Panc1 (cell line): ENCODE data around the gene KCNMA1. TPM values are rescaled to one million over a fixed set of nuclear protein-coding genes. Genes with fewer than 3 reads are reported as not detected.

ENCODE experiments used
- ATAC-seq: fragments of 200-7000 bp; cut with Tn5 transposase; 2 replicates; pipeline ENCODE4 v1.9.1; 2020; ENCODE audit warnings: mild to moderate bottlenecking, moderate library complexity
- BruUV-seq: library from RNA; stranded (reverse); fragments of 400-500 nt; replicated peaks from 2 replicates; lab custom pipeline; 2021; lab: Mats Ljungman, UMichigan
- CTCF ChIA-PET: fragments of 300-600 bp; sonication (Branson Sonifier 250); formaldehyde crosslinking; loops from one replicate; lab custom pipeline; 2022; ENCODE audit warnings: antibody characterized with exemption; lab: Charles Lee
- POLR2A ChIA-PET: fragments of 300-600 bp; sonication (Branson Sonifier 250); formaldehyde crosslinking; loops from one replicate; lab custom pipeline; 2022; ENCODE audit warnings: antibody characterized with exemption; lab: Charles Lee
- DNase-seq: peaks from one replicate; pipeline ENCODE4 v3.0.0-alpha.2; 2010; ENCODE audit warnings: low read depth, low spot score
- H3K27ac ChIP-seq: 2 replicates; pipeline ENCODE4 v1.5.1; 2011; ENCODE audit warnings: mild to moderate bottlenecking, low read length, inconsistent platforms
- H3K27me3 ChIP-seq: fragments of 200-500 bp; sonication (Bioruptor generic); 2 replicates; pipeline ENCODE4 v1.6.0; 2014; ENCODE audit warnings: low read length, inconsistent platforms; ENCODE audit not compliant: control insufficient read depth, insufficient read depth
- H3K36me3 ChIP-seq: fragments of 200-500 bp; sonication (Bioruptor generic); 2 replicates; pipeline ENCODE4 v1.5.1; 2014; ENCODE audit warnings: inconsistent platforms, mild to moderate bottlenecking, low read length, moderate library complexity; ENCODE audit not compliant: control insufficient read depth, insufficient read depth
- H3K4me1 ChIP-seq: 2 replicates; pipeline ENCODE4 v1.5.1; 2011; ENCODE audit warnings: inconsistent platforms, mild to moderate bottlenecking, low read length, moderate library complexity; ENCODE audit not compliant: control insufficient read depth, insufficient read depth
- H3K4me3 ChIP-seq, 2 experiments: 2 replicates each; pipeline ENCODE4 v1.5.1; 2011 to 2012; ENCODE audit warnings: low read depth in 2 of 2, low read length in 2 of 2, mild to moderate bottlenecking in 2 of 2, inconsistent platforms in 1 of 2, moderate library complexity in 1 of 2
- H3K9me3 ChIP-seq: fragments of 200-500 bp; sonication (Bioruptor generic); 2 replicates; pipeline ENCODE4 v1.5.1; 2014; ENCODE audit warnings: low read depth, mild to moderate bottlenecking, inconsistent platforms, low read length, moderate library complexity; ENCODE audit not compliant: control insufficient read depth, insufficient read depth
- CTCF ChIP-seq: fragments of 450-650 bp; IDR thresholded peaks from 2 replicates; pipeline ENCODE4 v1.5.1; 2017; ENCODE audit warnings: mild to moderate bottlenecking
- POLR2AphosphoS5 ChIP-seq: IDR thresholded peaks from 2 replicates; pipeline ENCODE4 v1.6.1; 2012; ENCODE audit warnings: mild to moderate bottlenecking, low read depth, low read length, moderate library complexity
- REST ChIP-seq, 2 experiments: IDR thresholded peaks; 2 replicates each; pipeline ENCODE4 v1.6.1; 2011 to 2012; ENCODE audit warnings: low read depth in 2 of 2, control low read depth in 1 of 2, low read length in 1 of 2, mild to moderate bottlenecking in 1 of 2, moderate library complexity in 1 of 2; ENCODE audit not compliant: insufficient read depth in 1 of 2
- SIN3A ChIP-seq: IDR thresholded peaks from 2 replicates; pipeline ENCODE4 v1.6.1; 2012; ENCODE audit warnings: low read depth, mild to moderate bottlenecking, low read length, moderate library complexity, borderline replicate concordance; ENCODE audit not compliant: insufficient read depth
- TCF7L2 ChIP-seq: IDR thresholded peaks from 2 replicates; pipeline ENCODE4 v1.6.1; 2011; ENCODE audit warnings: mild to moderate bottlenecking, low read depth, low read length, inconsistent platforms
- in situ Hi-C: cut with HindIII; loops from 2 replicates; pipeline ENCODE4 v1.10.0; 2016; ENCODE audit warnings: low sequenced_read_pairs, low pct_unique_long_range_greater_than_20kb
- intact Hi-C: fragments of 100-400 bp; cut with micrococcal nuclease; formaldehyde crosslinking; loops from one replicate; pipeline ENCODE4 v1.10.0; 2022; ENCODE audit not compliant: unreplicated experiment
- total RNA-seq: library from RNA; stranded (reverse); gene quantifications from one replicate; pipeline ENCODE4 v1.2.1, GENCODE V29; 2021; ENCODE audit not compliant: unreplicated experiment

Gene KCNMA1
- total RNA-seq, 1 experiment from 2014 or later, result 91.9 TPM

DNA sequence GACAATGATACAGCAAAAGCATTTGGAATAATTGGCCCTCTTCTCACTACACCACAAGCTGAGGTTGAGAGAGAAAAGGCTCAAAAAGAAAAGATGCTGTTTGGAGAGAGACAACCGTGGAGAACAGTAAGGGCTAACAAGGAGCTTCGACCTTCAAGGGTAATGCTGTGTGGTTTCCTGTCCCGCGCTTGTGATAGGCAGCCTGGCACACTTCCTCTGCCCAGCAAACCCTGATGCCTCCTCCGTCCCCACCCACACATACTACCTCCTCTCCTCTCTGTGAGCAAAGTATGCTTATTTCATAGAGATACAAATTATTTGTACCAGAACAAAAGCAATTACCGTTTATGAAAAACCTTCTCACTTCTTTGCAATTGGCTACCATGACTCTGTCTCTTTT lies 755.4 kb downstream of the KCNMA1 start:
- CTCF ChIA-PET, result no interaction called here
- in situ Hi-C loops, result no loop called here

DNA sequence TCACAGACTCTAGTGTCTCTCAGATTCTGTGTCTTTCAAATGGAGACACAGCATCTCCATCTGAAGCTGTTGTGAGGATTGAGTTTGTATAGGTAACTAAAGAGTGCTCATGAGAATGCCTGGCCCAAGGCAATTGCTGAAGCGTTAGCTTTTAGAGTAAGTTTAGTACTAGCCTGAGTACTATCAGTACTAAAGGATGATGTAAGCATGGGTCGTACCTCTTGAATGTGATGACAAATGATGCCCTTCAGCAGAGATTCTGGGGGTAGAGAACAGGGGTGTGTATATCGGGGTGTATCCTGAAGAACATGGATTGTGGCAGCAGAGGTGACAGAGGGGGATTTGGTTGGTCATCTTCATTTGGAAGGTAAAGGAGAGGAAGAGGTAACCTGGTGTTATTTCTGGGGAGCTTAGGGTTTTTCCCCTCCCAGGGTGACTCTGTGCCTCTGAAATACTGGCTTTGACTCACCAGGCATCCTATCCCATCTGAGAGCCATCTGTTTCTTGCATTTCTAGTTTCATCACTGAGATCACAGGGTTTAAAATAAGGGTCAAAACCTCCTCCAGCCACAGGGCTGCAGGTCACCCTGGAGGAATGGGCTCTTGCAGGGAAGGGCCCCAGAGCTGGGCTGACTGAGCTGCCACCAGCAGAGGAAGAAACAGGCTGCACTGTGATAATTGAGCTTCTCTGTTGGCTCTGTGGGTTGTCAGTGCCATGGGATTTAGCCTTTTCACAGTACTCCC lies 756.0 kb downstream of the KCNMA1 start:
- intact Hi-C loops, result no loop called here
- CTCF ChIA-PET, result no interaction called here
- Histone ChIP-seq H3K4me3 (no peak overlapping the region), H3K27ac (no peak overlapping the region), H3K4me1 (no peaks in the 10 kb centered on the region), H3K9me3 (no peaks in the 10 kb centered on the region), H3K27me3 (no peaks in the 10 kb centered on the region), H3K36me3 (no peaks in the 10 kb centered on the region)
- DNase-seq (no peak), ATAC-seq (no peak; the same call in 1 of the 2 replicates)
- no TSS peak for BruUV-seq
- TF ChIP-seq POLR2AphosphoS5 (no peak), REST (IDR thresholded peaks at IDR 0.05; ENCODE audit: insufficient read depth in 1 of 2, low read depth in 2 of 2, low read length in 1 of 2) (no peak), TCF7L2 (no peak), SIN3A (no peak), CTCF (no peak)
- POLR2A ChIA-PET, result no interaction called here
- in situ Hi-C loops, result no loop called here

More for the DNA sequence above, 755.4 kb downstream of the KCNMA1 start:
- no peaks in the 10 kb centered on the region for H3K4me1 ChIP-seq
- POLR2A ChIA-PET, result no interaction called here
- no peak for DNase-seq
- ATAC-seq, result no peak; the same call in 1 of the 2 replicates
- no peak overlapping the region for H3K4me3 ChIP-seq
- H3K27me3 ChIP-seq, result no peaks in the 10 kb centered on the region
- H3K36me3 ChIP-seq, result no peaks in the 10 kb centered on the region
- no peaks in the 10 kb centered on the region for H3K9me3 ChIP-seq
- H3K27ac ChIP-seq, result no peak overlapping the region
- intact Hi-C loops, result no loop called here
- TF ChIP-seq REST (IDR thresholded peaks at IDR 0.05; ENCODE audit: insufficient read depth in 1 of 2, low read depth in 2 of 2, low read length in 1 of 2) (no peak), SIN3A (no peak), POLR2AphosphoS5 (no peak), CTCF (no peak), TCF7L2 (no peak)
- BruUV-seq, result no TSS peak
